H1 (cell line): ENCODE measurements around the gene LCE2C.

Source experiments
- CEBPB ChIP-seq: IDR thresholded peaks from 2 replicates; pipeline ENCODE4 v1.6.1; 2012; ENCODE audit warnings: low read depth, low read length
- GABPA ChIP-seq: IDR thresholded peaks from 2 replicates; pipeline ENCODE4 v1.6.1; 2011; ENCODE audit warnings: mild to moderate bottlenecking, low read length, moderate library complexity, borderline replicate concordance; ENCODE audit not compliant: insufficient read depth
- MAX ChIP-seq: IDR thresholded peaks from 2 replicates; pipeline ENCODE4 v1.6.1; 2012; ENCODE audit warnings: inconsistent platforms
- PHF8 ChIP-seq: fragments of 200-600 bp; sonication (generic); conservative IDR thresholded peaks from 2 replicates; pipeline ENCODE4 v1.7.1; 2012; ENCODE audit warnings: low read depth, mild to moderate bottlenecking, inconsistent platforms, low read length, moderate library complexity
- POLR2A ChIP-seq, 2 experiments: IDR thresholded peaks; 1 replicate in 1 of 2; 2 replicates in 1 of 2; pipeline ENCODE4 v1.6.1; 2011; ENCODE audit warnings: low read depth in 2 of 2, low read length in 2 of 2, mild to moderate bottlenecking in 2 of 2; ENCODE audit errors: control extremely low read depth in 1 of 2
- RXRA ChIP-seq: IDR thresholded peaks from 2 replicates; pipeline ENCODE4 v1.6.1; 2011; ENCODE audit warnings: low read depth, mild to moderate bottlenecking, low read length, moderate library complexity; ENCODE audit not compliant: insufficient read depth

- no peak for TF ChIP-seq CEBPB
- TF ChIP-seq PHF8 = no peak
- TF ChIP-seq GABPA = no peak
- no peak for TF ChIP-seq RXRA
- no peak for TF ChIP-seq POLR2A (IDR thresholded peaks at IDR 0.05; ENCODE audit: control extremely low read depth in 1 of 2, low read depth in 2 of 2, low read length in 2 of 2)
- no peak for TF ChIP-seq MAX
These were observed 31.1 kb upstream of the LCE2C start for GRCh38 chr1:152643945-152644344.
